Astrocyte (in vitro differentiated cells and primary cell): Measurements from ENCODE around the gene NUP62.

Experiments
- EZH2 ChIP-seq: IDR thresholded peaks from 2 replicates; pipeline ENCODE4 v1.6.1; 2012; ENCODE audit warnings: mild to moderate bottlenecking, low read length, inconsistent platforms; ENCODE audit not compliant: insufficient read depth
- TF ChIP-seq, protein P1 (sequence below): IDR thresholded peaks from 2 replicates; pipeline ENCODE4 v1.5.1; 2011; ENCODE audit warnings: low read depth, mild to moderate bottlenecking, inconsistent platforms, low read length, moderate library complexity; ENCODE audit not compliant: insufficient read depth

DNA sequence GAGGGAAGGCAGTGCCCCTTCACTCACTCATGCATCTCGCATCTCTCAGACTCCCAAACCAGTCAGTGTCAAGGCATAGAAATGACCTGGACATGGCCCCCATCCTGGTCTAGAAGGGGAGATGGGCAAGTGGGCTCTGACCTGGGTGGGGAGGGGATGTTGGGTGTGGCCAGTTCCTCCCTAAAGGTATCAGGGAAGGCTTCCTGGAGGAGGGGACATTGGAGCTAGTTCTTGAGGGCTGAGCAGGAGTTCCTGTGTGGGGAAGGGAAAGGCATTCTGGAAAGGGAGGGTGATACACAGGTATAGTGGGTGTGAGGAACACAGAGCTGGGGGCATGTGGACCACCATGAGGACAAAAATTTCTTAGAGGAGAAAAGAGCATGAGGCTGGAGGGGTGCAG lies 36.6 kb downstream of the NUP62 start:
- TF ChIP-seq, protein P1, sequence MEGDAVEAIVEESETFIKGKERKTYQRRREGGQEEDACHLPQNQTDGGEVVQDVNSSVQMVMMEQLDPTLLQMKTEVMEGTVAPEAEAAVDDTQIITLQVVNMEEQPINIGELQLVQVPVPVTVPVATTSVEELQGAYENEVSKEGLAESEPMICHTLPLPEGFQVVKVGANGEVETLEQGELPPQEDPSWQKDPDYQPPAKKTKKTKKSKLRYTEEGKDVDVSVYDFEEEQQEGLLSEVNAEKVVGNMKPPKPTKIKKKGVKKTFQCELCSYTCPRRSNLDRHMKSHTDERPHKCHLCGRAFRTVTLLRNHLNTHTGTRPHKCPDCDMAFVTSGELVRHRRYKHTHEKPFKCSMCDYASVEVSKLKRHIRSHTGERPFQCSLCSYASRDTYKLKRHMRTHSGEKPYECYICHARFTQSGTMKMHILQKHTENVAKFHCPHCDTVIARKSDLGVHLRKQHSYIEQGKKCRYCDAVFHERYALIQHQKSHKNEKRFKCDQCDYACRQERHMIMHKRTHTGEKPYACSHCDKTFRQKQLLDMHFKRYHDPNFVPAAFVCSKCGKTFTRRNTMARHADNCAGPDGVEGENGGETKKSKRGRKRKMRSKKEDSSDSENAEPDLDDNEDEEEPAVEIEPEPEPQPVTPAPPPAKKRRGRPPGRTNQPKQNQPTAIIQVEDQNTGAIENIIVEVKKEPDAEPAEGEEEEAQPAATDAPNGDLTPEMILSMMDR = no peak
- TF ChIP-seq EZH2 = no peak
